Activated T-cell treated with anti-CD3 and anti-CD28 coated beads for 4 hours (primary cell): ENCODE data around the gene FCGR2B.
"Not testable (repeated sequence)": the region's sequence is repeated elsewhere in the genome, so short reads cannot be mapped to it uniquely, and the experiment has no call there.

ENCODE experiments used
- DNase-seq: peaks from one replicate; pipeline ENCODE4 v3.0.0-alpha.2; 2020

The FCGR2B gene

DNA sequence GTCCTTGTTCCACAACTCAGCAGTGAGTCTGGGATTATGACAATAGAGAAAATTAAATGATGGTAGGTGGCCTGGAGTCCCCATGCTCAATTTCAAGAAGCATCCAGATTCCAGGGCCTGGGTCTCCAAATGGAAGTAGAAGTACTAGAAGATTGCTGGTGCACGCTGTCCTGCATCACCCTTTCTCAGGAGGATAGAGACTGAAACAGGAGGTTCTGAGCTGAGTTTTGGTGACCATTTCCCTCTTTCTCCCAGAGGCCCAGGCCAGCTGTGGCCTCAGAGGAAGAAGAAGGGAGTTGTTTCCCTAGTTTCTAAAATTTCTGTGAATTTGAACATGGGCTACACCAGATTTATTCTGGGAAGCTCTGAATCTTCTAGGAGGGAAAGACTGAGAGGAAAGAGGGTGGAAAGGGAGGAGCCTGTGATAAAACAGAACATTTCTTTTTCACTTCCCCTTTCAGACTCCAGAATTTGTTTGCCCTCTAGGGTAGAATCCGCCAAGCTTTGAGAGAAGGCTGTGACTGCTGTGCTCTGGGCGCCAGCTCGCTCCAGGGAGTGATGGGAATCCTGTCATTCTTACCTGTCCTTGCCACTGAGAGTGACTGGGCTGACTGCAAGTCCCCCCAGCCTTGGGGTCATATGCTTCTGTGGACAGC, at the start of gene FCGR2B:
FCGR2B (plus strand) TSS at position 460 of the 656 bp plus-strand sequence; CDS start at position 559, 99 bp downstream.
- not testable (repeated sequence) for DNase-seq

DNA sequence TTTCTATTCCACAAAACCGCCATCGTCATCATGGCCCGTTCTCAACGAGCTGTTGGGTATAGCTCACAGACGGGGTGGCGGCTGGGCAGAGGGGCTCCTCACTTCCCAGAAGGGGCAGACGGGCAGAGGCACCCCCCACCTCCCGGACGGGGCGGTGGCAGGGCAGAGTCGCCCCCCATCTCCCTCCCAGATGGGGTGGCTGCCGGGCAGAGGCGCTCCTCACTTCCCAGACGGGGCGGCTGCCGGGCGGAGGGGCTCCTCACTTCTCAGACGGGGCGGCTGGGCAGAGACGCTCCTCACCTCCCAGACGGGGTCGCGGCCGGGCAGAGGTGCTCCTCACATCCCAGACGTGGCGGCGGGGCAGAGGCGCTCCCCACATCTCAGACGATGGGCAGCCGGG, 46.5 kb upstream of the FCGR2B start:
- DNase-seq = not testable (repeated sequence)

DNA sequence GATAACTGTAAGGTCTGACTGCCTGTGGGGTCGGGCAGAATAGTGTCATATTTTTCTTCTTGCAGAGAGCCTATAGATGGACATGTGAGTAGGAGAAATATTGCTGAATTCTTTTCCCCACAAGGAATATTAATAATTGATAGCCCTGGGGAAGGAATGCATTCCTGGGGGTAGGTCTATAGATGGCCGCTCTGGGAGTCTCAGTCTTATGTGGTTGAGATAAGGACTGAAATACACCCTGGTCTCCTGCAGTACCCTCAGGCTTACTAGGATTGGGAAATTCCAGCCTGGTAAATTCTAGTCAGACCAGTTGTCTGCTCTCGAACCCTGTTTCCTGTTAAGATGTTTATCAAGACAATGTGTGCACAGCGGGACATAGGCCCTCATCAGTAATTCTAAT, 44.4 kb upstream of the FCGR2B start:
- DNase-seq = not testable (repeated sequence)

DNA sequence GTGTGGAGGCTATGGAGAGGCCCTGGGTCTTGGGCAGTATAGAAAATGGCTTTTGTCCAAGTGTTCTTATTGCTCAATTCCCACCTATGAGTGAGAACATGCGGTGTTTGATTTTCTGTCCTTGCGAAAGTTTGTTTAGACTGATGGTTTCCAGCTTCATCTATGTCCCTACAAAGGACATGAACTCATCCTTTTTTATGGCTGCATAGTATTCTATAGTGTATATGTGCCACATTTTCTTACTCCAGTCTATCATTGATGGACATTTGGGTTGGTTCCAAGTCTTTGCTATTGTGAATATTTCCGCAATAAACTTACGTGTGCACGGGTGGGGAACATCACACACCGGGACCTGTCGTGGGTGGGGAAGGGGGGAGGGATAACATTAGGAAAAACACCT, 42.5 kb upstream of the FCGR2B start:
- not testable (repeated sequence) for DNase-seq

DNA sequence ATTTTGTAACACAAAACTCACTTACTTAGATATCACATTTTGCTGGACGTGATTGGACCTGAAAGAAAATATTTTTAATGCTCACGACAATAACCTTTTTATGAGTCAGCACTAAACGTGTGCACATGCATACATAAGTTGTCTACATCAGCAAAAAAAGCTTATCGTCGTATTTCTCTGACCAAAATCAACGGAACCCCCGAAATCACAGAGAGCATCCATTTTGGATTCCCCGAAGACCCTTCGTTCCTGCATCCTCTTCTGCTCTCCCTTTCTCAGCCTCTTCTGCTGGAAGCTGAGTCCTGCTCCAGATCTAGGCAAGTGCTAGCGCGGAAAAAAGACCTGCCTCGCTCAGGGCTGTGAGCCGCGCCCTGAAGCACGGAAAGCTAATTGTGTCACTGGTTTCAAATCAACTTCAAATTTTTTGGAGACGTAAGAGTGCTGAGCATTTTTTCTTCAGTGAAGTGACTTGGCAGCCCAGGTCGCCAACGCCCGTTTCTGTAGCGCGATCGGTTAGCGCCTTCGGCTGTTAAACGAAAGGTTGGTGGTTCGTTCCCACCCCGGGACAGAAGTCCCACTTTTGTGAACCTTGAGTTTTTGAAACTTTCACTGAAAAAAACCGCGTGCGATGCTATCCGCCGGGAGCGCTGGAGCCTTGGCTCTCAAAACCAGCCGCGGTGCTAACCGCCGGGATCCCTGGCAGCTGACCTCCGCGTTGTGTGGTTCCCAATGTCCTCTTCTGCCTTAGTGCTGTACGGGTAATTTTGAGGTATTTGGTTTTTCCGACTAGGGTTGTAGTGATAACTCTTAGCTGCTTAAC, 41.6 kb upstream of the FCGR2B start:
- peak; percentile 82 for DNase-seq

DNA sequence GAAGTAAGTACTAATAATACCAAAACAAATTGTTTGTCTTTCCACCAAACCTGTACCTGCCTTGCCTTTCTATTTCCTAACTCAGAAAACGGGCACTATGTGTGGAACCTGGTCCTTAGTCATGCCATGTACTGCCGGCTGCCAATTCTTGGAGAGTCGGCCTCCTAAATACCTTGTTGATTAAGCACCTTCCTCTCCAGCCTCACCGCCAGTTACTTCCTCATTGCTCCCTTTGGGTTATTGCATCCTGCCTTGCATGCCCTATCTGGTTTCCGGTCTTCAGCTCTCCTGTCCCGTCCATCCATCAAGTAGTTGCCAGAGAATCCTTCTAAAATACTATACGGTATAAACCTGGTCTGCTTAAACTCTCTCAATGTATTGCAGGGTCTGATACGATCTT, 40.9 kb upstream of the FCGR2B start:
- not testable (repeated sequence) for DNase-seq

DNA sequence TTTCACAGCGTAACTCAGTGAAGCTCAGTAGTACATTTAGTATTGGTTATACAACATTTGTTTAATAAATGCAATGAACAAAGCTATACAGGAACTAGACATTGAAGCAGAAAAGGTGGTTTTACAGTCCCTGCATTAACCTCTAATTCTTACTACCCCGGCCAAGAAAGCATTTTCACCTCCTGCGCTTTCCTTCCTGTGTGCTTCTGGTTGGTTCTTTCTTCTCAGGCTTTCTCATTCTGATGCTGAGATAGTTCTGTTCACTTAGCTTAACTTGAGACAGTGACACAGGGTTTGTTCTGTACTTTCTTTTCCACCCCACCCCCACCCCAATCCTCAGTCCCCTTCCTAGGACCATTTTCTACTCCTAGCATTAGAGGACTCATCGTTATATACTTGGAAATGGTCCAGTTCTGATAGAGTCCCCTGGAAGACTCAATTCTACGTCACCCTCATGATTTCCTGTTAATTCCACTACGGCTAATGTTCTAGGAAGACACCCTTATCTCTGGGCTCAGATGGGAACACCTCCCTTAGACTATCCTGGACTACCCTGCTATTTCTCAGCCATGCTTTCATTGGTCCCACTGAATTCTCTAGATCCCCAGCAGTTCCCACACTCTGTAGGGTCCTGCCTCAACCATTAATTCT, 39.4 kb upstream of the FCGR2B start:
- not testable (repeated sequence) for DNase-seq

DNA sequence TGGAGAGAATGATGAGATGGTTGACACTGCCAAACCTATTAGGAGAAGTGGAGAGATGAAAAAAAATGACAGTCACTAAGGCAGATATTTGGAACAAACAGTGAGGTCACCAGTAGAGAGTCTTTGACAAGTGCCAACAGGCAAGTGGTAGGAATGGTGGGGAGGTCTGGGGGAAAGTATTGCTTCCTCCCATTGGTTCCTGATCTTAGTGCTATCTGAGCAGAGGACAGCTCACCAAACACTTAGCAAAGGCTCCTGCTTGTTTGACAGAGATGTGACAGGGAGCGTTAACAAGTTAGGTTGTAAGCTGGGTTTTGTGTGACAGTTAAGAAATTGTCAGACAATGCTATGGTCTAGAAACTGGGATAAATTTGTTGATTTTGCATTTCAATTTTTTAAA, 38.3 kb upstream of the FCGR2B start:
- DNase-seq = not testable (repeated sequence)

DNA sequence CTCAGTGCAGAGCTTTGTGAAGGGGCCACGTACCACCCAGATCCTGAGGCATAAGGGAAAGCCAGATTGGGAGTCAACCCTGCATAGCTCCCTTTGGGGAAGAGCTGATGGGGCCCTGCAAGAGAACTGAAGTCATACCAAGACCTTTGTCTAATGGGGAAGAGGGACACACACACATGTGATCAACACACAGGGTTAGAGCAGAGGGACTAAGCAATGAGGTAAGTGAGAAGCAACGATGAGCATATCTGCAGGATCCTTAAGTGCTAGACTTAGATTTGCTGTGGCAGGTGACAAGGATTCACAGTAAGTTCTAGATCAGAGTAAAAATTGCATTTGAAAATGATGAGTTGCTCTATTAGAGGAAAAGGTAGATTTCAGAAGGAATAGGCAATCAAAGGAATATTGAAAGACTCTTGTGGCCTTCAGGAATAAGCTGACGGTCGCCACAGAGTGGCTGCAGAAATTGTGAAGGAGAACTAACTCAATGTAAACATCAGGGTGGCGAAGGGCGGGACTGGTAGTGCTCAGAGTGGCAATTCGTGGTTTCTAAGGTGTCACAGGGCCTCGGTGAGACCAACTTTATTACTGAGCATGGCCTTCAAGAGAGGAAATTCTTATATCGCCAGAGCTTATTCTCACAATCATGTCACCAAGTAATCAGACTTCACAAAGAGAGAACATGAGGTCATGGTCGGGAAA, 36.3 kb upstream of the FCGR2B start:
- DNase-seq = not testable (repeated sequence)

DNA sequence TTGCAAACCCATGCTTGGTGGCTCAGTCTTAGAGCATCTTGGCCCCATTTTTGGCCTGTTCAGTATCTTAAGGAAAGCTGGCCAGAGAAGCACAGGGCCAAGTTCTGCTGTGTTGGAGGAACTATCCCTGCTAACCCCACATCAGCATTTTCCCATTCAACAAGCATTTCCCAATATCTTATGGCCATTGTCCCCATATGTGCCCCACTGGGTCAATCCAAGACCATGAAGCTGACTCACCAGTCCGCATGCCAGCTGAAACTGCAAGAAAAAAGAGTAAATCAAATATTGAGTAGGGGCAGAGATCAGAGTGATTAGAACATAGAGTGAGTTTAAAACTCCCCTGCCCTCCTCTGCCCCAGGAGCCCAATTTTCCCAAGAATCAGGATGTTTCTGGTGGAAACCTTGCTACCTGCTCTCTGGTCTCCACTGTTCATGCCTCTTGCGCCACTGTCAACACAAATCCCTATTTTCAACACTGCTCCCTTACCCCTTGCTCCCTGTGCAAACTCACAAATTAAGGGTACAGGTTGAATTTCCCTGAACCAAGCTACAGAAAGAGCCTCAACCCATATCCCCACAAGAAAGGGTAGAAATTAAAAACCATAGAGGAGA, 32.7 kb upstream of the FCGR2B start:
- DNase-seq = not testable (repeated sequence)

DNA sequence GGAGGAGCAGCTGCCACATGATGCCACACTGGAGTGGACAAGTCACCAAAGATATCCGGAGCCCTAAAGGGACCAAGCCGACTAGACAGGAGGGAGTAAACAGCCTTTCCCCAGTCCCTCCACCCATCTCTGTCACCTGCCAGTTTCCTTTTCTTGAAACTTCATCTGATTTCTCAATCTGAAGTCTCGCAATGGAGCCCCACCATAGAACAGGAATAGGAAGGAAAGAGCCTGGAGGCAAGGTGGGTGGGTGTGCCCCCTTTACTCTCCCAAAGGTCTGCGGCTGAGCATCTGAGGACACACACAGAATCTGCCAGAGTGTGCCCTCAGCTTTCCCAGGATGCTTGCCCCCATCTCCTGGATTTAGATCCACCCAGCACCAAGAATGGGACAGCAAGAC, 31.9 kb upstream of the FCGR2B start, which contains the start of gene FCGR3B:
FCGR3B (minus strand) TSS at position 101 of the 400 bp plus-strand sequence; CDS start at position 19, 82 bp downstream.
- DNase-seq = no peak

DNA sequence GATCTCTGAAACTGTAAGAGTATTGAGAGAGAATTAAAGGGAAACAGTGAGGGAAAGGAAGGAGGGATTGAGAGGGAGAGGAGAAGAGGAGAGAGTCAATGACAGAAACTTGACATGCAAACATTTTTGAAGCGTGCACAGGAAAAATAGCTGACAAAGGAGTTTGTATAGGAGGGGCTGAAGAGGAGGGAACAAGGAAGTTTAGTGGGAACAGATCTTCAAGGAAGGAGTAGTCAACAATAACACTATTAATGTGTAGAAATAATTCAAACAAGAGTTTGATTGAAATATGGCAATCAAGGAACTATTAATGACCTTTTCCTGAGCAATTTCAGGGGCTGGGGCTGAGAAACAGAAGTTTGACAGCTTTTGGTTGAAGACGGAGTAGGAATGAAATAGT, 27.9 kb upstream of the FCGR2B start:
- not testable (repeated sequence) for DNase-seq

DNA sequence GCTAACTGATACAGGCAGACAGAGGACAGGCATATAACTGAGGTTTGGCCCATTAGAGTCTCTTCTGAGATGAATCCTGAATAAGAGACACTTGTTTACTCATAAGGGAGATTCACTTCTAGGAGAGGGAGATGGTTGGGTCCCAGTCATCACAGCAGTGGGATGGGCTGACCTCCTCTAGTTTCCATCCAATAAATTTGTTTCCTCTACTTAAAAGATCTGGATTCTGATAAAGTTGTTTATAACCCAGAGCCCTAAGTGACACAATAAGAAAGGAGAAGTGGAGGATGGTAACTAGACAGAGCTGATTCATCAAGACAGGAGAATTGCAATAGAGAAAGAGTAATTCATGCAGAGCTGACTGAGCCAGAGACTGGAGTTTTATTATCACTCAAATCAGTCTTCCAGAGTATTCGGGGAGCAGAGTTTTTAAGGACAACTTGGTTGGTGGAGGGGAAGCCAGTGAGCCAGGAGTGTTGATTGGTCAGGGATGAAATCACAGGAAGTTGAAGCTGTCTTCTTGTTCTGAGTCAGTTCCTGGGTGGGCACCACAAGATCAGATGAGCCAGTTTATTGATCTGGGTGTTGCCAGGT, 26.7 kb upstream of the FCGR2B start:
- not testable (repeated sequence) for DNase-seq

DNA sequence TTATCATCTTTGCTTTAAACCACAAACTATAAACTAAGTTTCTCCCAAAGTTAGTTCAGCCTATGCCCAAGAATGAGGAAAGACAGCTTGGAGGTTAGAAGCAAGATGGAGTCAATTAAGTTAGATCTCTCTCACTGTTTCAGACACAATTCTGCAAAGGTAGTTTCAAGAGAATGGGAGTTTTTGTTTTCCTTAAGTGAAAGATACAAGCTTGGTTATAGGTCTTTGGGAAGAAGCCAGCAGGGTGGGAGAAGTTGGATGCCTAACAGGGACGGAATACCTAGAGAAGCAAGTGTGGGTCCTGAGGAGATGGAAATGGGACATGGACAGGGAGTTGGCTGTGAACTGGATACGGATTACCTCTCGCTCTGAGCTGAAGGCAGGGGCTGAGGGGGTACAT, 26.0 kb upstream of the FCGR2B start:
- not testable (repeated sequence) for DNase-seq

DNA sequence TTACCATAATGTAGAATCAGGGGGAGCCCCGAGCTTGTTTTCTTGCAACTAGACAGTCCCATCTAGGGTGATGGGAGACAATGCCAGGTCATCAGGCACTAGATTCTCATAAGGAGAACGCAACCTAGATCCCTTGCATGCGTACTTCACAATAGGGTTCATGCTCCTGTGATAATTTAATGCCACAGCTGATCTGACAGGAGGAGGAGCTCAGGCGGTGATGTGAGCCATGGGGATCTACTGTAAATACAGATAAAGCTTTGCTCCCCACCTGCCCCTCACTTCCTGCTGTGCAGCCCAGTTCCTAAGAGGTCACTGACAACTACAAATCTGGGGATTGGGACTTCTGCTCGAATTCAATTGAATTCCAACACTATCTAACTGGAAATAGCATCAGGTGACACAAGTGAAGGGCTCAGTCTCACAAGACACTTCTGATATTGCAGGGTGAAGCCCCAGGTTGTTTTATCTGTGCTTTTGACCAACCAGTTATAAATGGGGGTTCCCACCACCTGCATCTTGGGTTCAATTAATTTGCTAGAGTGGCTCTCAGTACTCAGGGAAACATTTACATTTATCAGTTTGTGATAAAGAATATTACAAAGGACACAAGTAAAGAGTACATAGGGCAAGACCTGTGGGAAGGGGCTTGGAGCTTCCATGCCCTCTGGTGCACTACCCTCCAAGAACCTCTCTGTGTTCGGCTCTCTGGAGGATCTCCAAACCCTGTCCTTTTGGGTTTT, 24.5 kb upstream of the FCGR2B start:
- DNase-seq = not testable (repeated sequence)

DNA sequence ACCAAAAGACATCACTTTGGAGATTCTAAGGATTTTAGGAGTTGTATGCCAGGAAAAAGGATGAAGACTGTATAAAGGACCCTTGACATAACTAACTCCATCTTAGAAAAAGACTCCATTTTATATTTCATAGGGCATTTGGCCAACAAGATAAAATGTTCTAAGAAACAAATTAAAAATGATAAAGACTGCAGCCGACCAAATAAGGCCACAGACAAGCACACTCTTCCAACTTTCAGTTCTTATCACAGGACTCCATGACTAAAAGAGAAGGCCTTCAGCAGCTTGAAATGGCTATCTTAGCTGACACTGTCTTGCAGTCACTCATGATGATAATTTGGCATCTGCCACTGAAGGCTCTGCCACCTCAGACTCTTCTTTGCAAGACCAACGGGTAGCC, 23.7 kb upstream of the FCGR2B start:
- DNase-seq = not testable (repeated sequence)

DNA sequence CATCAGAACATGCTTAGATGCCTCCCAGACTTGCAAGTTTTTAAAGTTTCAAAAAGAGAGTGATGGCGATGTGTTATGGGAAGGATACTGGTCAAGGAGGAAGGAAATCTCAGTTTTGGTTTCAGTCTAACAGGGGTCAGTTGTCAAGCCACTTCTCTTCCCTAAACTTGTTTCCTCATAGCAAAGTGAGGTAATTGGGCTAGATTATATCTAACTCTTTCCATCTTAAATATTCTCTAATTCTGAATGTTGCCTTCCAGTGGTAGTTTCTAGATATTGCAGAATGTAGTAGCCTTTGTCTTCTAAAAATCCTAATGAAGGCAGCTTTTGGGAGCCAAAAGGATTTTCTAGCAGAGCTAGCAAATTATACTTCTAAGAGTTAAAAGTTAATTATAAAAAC, 20.2 kb upstream of the FCGR2B start:
- DNase-seq = not testable (repeated sequence)

DNA sequence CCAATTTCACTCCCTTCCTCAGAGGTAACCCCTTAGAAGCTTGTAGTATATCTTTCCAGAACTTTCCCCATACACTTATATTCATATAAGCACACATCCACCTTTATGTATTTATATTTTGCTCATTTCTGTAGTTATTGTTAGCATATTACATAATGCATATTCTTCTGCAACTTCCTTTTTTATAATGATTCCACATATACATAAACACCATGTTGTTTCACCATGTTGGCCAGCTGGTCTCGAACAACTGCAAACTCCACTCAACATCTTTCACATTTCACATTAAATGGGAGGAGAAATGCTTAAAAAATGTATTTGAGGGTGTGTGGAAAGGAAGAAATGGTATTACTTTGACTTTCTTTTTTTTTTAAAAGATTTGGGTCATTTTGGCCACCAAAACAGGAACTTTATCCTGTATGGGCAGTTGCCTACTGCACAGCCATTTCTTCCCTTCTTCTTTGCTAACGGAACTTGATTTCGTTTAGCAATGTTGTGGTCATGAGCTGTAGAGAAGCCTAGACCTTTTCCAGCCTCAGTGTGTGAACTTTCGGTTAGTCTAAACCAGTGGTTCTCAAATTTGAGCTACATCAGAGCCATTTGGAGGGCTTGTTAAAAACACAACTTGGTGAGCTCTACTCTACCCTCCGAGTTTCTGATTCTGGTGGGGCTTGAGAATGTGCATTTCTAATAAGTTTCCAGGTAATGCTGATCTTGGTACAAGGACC, 19.3 kb upstream of the FCGR2B start:
- DNase-seq = not testable (repeated sequence)

DNA sequence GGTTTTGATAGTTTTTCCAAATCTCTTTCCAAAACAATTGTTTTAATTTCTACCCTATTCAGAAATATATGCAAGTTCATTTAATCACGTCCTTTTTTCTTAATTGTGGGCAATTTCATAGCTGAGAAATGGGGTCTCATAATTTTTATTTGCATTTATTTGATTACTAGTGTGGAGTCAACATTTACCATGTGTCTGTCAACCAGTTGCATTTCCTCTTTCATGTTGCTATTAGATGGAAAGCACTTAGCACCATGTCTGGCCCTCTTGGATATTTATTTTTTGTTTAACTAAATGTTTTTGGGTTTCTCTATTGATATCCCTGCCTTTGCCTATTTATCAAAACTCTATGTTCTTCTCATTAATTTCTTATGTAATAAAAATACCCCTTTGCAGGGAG, 18.1 kb upstream of the FCGR2B start:
- DNase-seq = not testable (repeated sequence)
